Liver (tissue), 9 donors: ENCODE measurements around the gene FGFBP3. TPM values are rescaled to one million over a fixed set of nuclear protein-coding genes. Genes with fewer than 3 reads are reported as not detected.

Source experiments
- DNase-seq: peaks from one replicate; pipeline ENCODE4 v3.0.0-alpha.2; 2017; ENCODE audit warnings: low spot score
- H3K27ac ChIP-seq, 2 donors: one replicate each; pipeline ENCODE4 v1.7.0; 2013; ENCODE audit warnings: inconsistent platforms in 2 of 2, low read length in 2 of 2, control low read depth in 1 of 2, low read depth in 1 of 2, mild to moderate bottlenecking in 1 of 2
- H3K27me3 ChIP-seq, 4 donors: one replicate each; pipeline versions ENCODE4 v1.6.1 to v1.7.0; 2013; ENCODE audit warnings: low read length in 3 of 4, inconsistent platforms in 1 of 4, mild to moderate bottlenecking in 1 of 4, moderate library complexity in 1 of 4; ENCODE audit not compliant: control insufficient read depth in 4 of 4, insufficient read depth in 4 of 4
- H3K36me3 ChIP-seq, 4 donors: one replicate each; pipeline versions ENCODE4 v1.6.1 to v1.7.0; 2013; ENCODE audit warnings: low read length in 3 of 4, mild to moderate bottlenecking in 3 of 4, low read depth in 1 of 4, moderate library complexity in 1 of 4; ENCODE audit not compliant: control insufficient read depth in 4 of 4, insufficient read depth in 3 of 4
- H3K4me1 ChIP-seq, 4 donors: one replicate each; pipeline versions ENCODE4 v1.6.1 to v1.7.0; 2013; ENCODE audit warnings: low read length in 3 of 4, mild to moderate bottlenecking in 3 of 4, moderate library complexity in 1 of 4; ENCODE audit not compliant: control insufficient read depth in 4 of 4, insufficient read depth in 4 of 4
- H3K4me3 ChIP-seq, 3 donors: one replicate each; pipeline versions ENCODE4 v1.6.1 to v1.7.0; 2013; ENCODE audit warnings: low read length in 3 of 3, control low read depth in 1 of 3, low read depth in 1 of 3, mild to moderate bottlenecking in 1 of 3
- H3K9ac ChIP-seq, 2 donors: one replicate each; pipeline ENCODE4 v1.7.0; 2013; ENCODE audit warnings: low read length in 2 of 2, mild to moderate bottlenecking in 2 of 2, moderate library complexity in 2 of 2, control low read depth in 1 of 2, low read depth in 1 of 2
- H3K9me3 ChIP-seq, 4 donors: one replicate each; pipeline versions ENCODE4 v1.6.1 to v1.7.0; 2013; ENCODE audit warnings: low read length in 3 of 4; ENCODE audit not compliant: control insufficient read depth in 4 of 4
- ATF3 ChIP-seq: IDR thresholded peaks from 2 replicates; pipeline ENCODE4 v1.6.1; 2016; ENCODE audit warnings: antibody characterized with exemption
- CTCF ChIP-seq: fragments of 150-350 bp; IDR thresholded peaks from 2 replicates; pipeline ENCODE4 v1.5.1; 2017; ENCODE audit warnings: improper control_type of control experiment, low read depth, low read length; ENCODE audit not compliant: missing input control
- EGR1 ChIP-seq, 2 donors: IDR thresholded peaks; 2 replicates each; pipeline ENCODE4 v1.6.1; 2016 to 2018; ENCODE audit warnings: antibody characterized with exemption in 2 of 2, low read depth in 2 of 2
- FOXA1 ChIP-seq: IDR thresholded peaks from 2 replicates; pipeline ENCODE4 v1.6.1; 2016; ENCODE audit warnings: antibody characterized with exemption
- FOXA2 ChIP-seq: IDR thresholded peaks from 2 replicates; pipeline ENCODE4 v1.6.1; 2016; ENCODE audit warnings: antibody characterized with exemption
- GABPA ChIP-seq, 2 donors: IDR thresholded peaks in 1 of 2; conservative IDR thresholded peaks in 1 of 2; 2 replicates each; pipeline ENCODE4 v1.6.1; 2016; ENCODE audit warnings: antibody characterized with exemption in 2 of 2, mild to moderate bottlenecking in 1 of 2, moderate library complexity in 1 of 2
- HNF4A ChIP-seq, 2 donors: conservative IDR thresholded peaks; 2 replicates each; pipeline ENCODE4 v1.6.1; 2016; ENCODE audit warnings: antibody characterized with exemption in 2 of 2, mild to moderate bottlenecking in 2 of 2
- HNF4G ChIP-seq: IDR thresholded peaks from 2 replicates; pipeline ENCODE4 v1.6.1; 2016; ENCODE audit warnings: antibody characterized with exemption
- JUND ChIP-seq, 2 donors: IDR thresholded peaks; 2 replicates each; pipeline ENCODE4 v1.6.1; 2016; ENCODE audit warnings: antibody characterized with exemption in 2 of 2
- MAX ChIP-seq: IDR thresholded peaks from 2 replicates; pipeline ENCODE4 v1.6.1; 2016; ENCODE audit warnings: antibody characterized with exemption
- NR2F2 ChIP-seq: IDR thresholded peaks from 2 replicates; pipeline ENCODE4 v1.6.1; 2016; ENCODE audit warnings: antibody characterized with exemption
- RAD21 ChIP-seq, 2 donors: IDR thresholded peaks; 2 replicates each; pipeline ENCODE4 v1.6.1; 2016; ENCODE audit warnings: antibody characterized with exemption in 2 of 2, mild to moderate bottlenecking in 2 of 2
- REST ChIP-seq: IDR thresholded peaks from 2 replicates; pipeline ENCODE4 v1.6.1; 2016; ENCODE audit warnings: antibody characterized with exemption, mild to moderate bottlenecking
- RXRA ChIP-seq, 2 donors: IDR thresholded peaks; 2 replicates each; pipeline ENCODE4 v1.6.1; 2017 to 2018; ENCODE audit warnings: antibody characterized with exemption in 2 of 2, mild to moderate bottlenecking in 1 of 2
- SP1 ChIP-seq: IDR thresholded peaks from 2 replicates; pipeline ENCODE4 v1.6.1; 2018; ENCODE audit warnings: antibody characterized with exemption, mild to moderate bottlenecking
- TAF1 ChIP-seq: conservative IDR thresholded peaks from 2 replicates; pipeline ENCODE4 v1.6.1; 2016; ENCODE audit warnings: antibody characterized with exemption, mild to moderate bottlenecking
- YY1 ChIP-seq: IDR thresholded peaks from 2 replicates; pipeline ENCODE4 v1.6.1; 2016; ENCODE audit warnings: antibody characterized with exemption, mild to moderate bottlenecking
- WGBS: extraction: QIAGEN DNeasy Blood & Tissue Kit; methylation state at CpG from one replicate; pipeline ENCODE4 v1.1.7; 2013; 5-methylcytosine and 5-hydroxymethylcytosine counted together
- polyA plus RNA-seq, 2 donors: library from polyadenylated mRNA; stranded (reverse) in 1 of 2; unstranded in 1 of 2; fragments of 200-250 nt in 1 of 2; fragments of >200 nt in 1 of 2; fragmentation: Nextera tagmentation in 1 of 2; extraction: Ambion mirVana in 1 of 2; gene quantifications; one replicate each; pipeline versions ENCODE4 v1.2.1 to v1.2.3, GENCODE V29; 2013 to 2015
- total RNA-seq, 2 donors: library from RNA; depleted of rRNA; stranded (reverse); fragments of >200 nt; gene quantifications; one replicate each; pipeline ENCODE4 v1.2.3, GENCODE V29; 2014
- TF ChIP-seq, protein P1 (sequence below): IDR thresholded peaks from 2 replicates; pipeline ENCODE4 v1.6.1; 2016; ENCODE audit warnings: antibody characterized with exemption
- donor health status: healthy.
- donor health status: healthy.
- donor health status: healthy.
- donor health status: healthy.
- donor health status: healthy.

The FGFBP3 gene
- total and polyA plus RNA-seq, 4 donors = 0.08 to 0.37 (median 0.19) TPM

GRCh38 chr10:91887272-91888076 is 21.8 kb downstream of the FGFBP3 start:
- WGBS = 4% methylated on average over 59 of the region's 59 CpGs
- peak; percentile 42 for DNase-seq
- no peaks in the 10 kb centered on the region for H3K27me3 ChIP-seq
- peaks cover 0 to 11% (median 10%) of the 10 kb centered on the region in 4 donors for H3K4me1 ChIP-seq
- H3K36me3 ChIP-seq = no peaks in the 10 kb centered on the region
- H3K9me3 ChIP-seq = no peaks in the 10 kb centered on the region
- peak overlapping the region in 1 of 2 donors; percentile 44 for H3K9ac ChIP-seq
- TF ChIP-seq RXRA (IDR thresholded peaks at IDR 0.05) = no peak
- TF ChIP-seq REST = no peak
- TF ChIP-seq EGR1 (IDR thresholded peaks at IDR 0.05; ENCODE audit: low read depth in 2 of 2) = no peak
- TF ChIP-seq FOXA1 = no peak
- no peak for TF ChIP-seq GABPA (IDR thresholded peaks at IDR 0.05 in 1 of 2, conservative IDR thresholded peaks at IDR 0.05 in 1 of 2)
- no peak for TF ChIP-seq MAX
- no peak for TF ChIP-seq SP1
- no peak for TF ChIP-seq FOXA2
- TF ChIP-seq JUND (IDR thresholded peaks at IDR 0.05) = no peak
- TF ChIP-seq ATF3 = no peak
- no peak for TF ChIP-seq RAD21 (IDR thresholded peaks at IDR 0.05)
- no peak for TF ChIP-seq HNF4A (conservative IDR thresholded peaks at IDR 0.05)
- no peak for TF ChIP-seq HNF4G
- TF ChIP-seq NR2F2 = no peak
- no peak for TF ChIP-seq CTCF
- TF ChIP-seq, protein P1, sequence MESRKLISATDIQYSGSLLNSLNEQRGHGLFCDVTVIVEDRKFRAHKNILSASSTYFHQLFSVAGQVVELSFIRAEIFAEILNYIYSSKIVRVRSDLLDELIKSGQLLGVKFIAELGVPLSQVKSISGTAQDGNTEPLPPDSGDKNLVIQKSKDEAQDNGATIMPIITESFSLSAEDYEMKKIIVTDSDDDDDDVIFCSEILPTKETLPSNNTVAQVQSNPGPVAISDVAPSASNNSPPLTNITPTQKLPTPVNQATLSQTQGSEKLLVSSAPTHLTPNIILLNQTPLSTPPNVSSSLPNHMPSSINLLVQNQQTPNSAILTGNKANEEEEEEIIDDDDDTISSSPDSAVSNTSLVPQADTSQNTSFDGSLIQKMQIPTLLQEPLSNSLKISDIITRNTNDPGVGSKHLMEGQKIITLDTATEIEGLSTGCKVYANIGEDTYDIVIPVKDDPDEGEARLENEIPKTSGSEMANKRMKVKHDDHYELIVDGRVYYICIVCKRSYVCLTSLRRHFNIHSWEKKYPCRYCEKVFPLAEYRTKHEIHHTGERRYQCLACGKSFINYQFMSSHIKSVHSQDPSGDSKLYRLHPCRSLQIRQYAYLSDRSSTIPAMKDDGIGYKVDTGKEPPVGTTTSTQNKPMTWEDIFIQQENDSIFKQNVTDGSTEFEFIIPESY = no peak
- no peak for TF ChIP-seq TAF1
- no peak for TF ChIP-seq YY1
- no peak overlapping the region for H3K27ac ChIP-seq
- peak overlapping the region; percentile 49 to 67 (median 59) for H3K4me3 ChIP-seq
